HCT116 (cell line): Measurements from ENCODE around the gene PIK3CD. TPM values are rescaled to one million over a fixed set of nuclear protein-coding genes. Genes with fewer than 3 reads are reported as not detected.

ENCODE experiments used
- ATAC-seq: fragments of 200-7000 bp; cut with Tn5 transposase; 2 replicates; pipeline ENCODE4 v1.9.1; 2020; ENCODE audit warnings: mild to moderate bottlenecking, moderate library complexity
- BruUV-seq: library from RNA; stranded (reverse); fragments of 400-500 nt; replicated peaks from 2 replicates; lab custom pipeline; 2021; lab: Mats Ljungman, UMichigan
- CTCF ChIA-PET: fragments of 300-600 bp; sonication (Branson Sonifier 250); formaldehyde crosslinking; loops from one replicate; lab custom pipeline; 2021; ENCODE audit warnings: antibody characterized with exemption; lab: Charles Lee
- POLR2A ChIA-PET: fragments of 300-600, 350-600 bp; sonication (Branson Sonifier 250); formaldehyde crosslinking; loops from one replicate; lab custom pipeline; 2021; ENCODE audit warnings: antibody characterized with exemption; lab: Charles Lee
- RAD21 ChIA-PET, 2 experiments: fragments of 300-600 bp; sonication (Branson Sonifier 250); formaldehyde crosslinking; loops; one replicate each; lab custom pipeline; 2023; ENCODE audit warnings: low total read pairs in 2 of 2; ENCODE audit not compliant: uncharacterized antibody in 2 of 2, unreplicated experiment in 2 of 2, low non-redundant PET in 1 of 2; lab: Charles Lee
- DNase-seq: peaks from one replicate; pipeline ENCODE4 v3.0.0-alpha.2; 2010; ENCODE audit warnings: low read depth, low spot score
- H2AFZ ChIP-seq: fragments of 200-600 bp; shearing (Covaris generic), sonication (generic); 2 replicates; pipeline ENCODE4 v1.6.1; 2017; ENCODE audit warnings: low read depth, mixed run types, mixed read lengths, antibody characterized with exemption, low read length; ENCODE audit not compliant: poor library complexity, severe bottlenecking
- H3K27ac ChIP-seq: 2 replicates; pipeline ENCODE4 v1.5.1; 2012; ENCODE audit warnings: low read depth, low read length
- H3K27me3 ChIP-seq: fragments of 200-600 bp; sonication (generic); 2 replicates; pipeline ENCODE4 v1.6.1; 2016; ENCODE audit warnings: mixed run types, low read length, mixed read lengths; ENCODE audit not compliant: insufficient read depth
- H3K36me3 ChIP-seq, 2 experiments: fragments of 200-500 bp in 1 of 2; fragments of 200-600 bp in 1 of 2; sonication (Bioruptor generic) in 1 of 2; sonication (generic) in 1 of 2; 2 replicates each; pipeline versions ENCODE4 v1.5.1 to v1.6.1; 2014 to 2016; ENCODE audit warnings: low read length in 2 of 2, inconsistent platforms in 1 of 2, mixed read lengths in 1 of 2, mixed run types in 1 of 2; ENCODE audit not compliant: insufficient read depth in 2 of 2, control insufficient read depth in 1 of 2
- H3K4me1 ChIP-seq, 2 experiments: fragments of 200-600 bp in 1 of 2; sonication (generic) in 1 of 2; 2 replicates each; pipeline versions ENCODE4 v1.5.1 to v1.6.1; 2012 to 2017; ENCODE audit warnings: low read length in 2 of 2, inconsistent platforms in 1 of 2, mild to moderate bottlenecking in 1 of 2, mixed read lengths in 1 of 2, mixed run types in 1 of 2, moderate library complexity in 1 of 2; ENCODE audit not compliant: insufficient read depth in 2 of 2, control insufficient read depth in 1 of 2
- H3K4me2 ChIP-seq: fragments of 200-600 bp; sonication (generic); 2 replicates; pipeline ENCODE4 v1.6.1; 2017; ENCODE audit warnings: mixed run types, low read length, mixed read lengths
- H3K4me3 ChIP-seq, 2 experiments: fragments of 200-600 bp in 1 of 2; sonication (generic) in 1 of 2; replicated peaks in 1 of 2; 2 replicates each; pipeline ENCODE4 v1.5.1; 2011 to 2016; ENCODE audit warnings: low read length in 2 of 2, control low read depth in 1 of 2, low read depth in 1 of 2, mild to moderate bottlenecking in 1 of 2, mixed read lengths in 1 of 2, mixed run types in 1 of 2
- H3K79me2 ChIP-seq: fragments of 200-600 bp; sonication (generic); 2 replicates; pipeline ENCODE4 v1.6.1; 2017; ENCODE audit warnings: mild to moderate bottlenecking, mixed run types, low read length, moderate library complexity, mixed read lengths; ENCODE audit not compliant: insufficient read depth
- H3K9ac ChIP-seq: fragments of 200-600 bp; sonication (generic); 2 replicates; pipeline ENCODE4 v1.6.1; 2016; ENCODE audit warnings: low read length, mixed read lengths
- H3K9me2 ChIP-seq: fragments of 200-600 bp; sonication (generic), shearing (Covaris generic); 2 replicates; pipeline ENCODE4 v1.6.1; 2017; ENCODE audit warnings: mixed run types, mild to moderate bottlenecking, moderate library complexity; ENCODE audit not compliant: insufficient read depth
- H3K9me3 ChIP-seq, 2 experiments: fragments of 200-500 bp in 1 of 2; fragments of 200-600 bp in 1 of 2; sonication (Bioruptor generic) in 1 of 2; sonication (generic) in 1 of 2; 2 replicates each; pipeline ENCODE4 v1.6.1; 2014 to 2017; ENCODE audit warnings: low read length in 2 of 2, mixed read lengths in 2 of 2, inconsistent platforms in 1 of 2, low read depth in 1 of 2, mild to moderate bottlenecking in 1 of 2, mixed run types in 1 of 2, moderate library complexity in 1 of 2; ENCODE audit not compliant: control insufficient read depth in 1 of 2, insufficient read depth in 1 of 2
- H4K20me1 ChIP-seq: fragments of 200-600 bp; sonication (generic), shearing (Covaris generic); 2 replicates; pipeline ENCODE4 v1.6.1; 2017; ENCODE audit warnings: mixed run types, mild to moderate bottlenecking, moderate library complexity; ENCODE audit not compliant: insufficient read depth
- ATF3 ChIP-seq: IDR thresholded peaks from 2 replicates; pipeline ENCODE4 v1.6.1; 2012
- CEBPB ChIP-seq: IDR thresholded peaks from 2 replicates; pipeline ENCODE4 v1.6.1; 2012; ENCODE audit warnings: low read depth
- EGR1 ChIP-seq: IDR thresholded peaks from 2 replicates; pipeline ENCODE4 v1.6.1; 2012; ENCODE audit warnings: low read depth
- EZH2 ChIP-seq: fragments of 200-600 bp; sonication (generic); IDR thresholded peaks from 2 replicates; pipeline ENCODE4 v1.6.1; 2017; ENCODE audit warnings: antibody characterized with exemption, mixed run types
- JUND ChIP-seq: IDR thresholded peaks from 2 replicates; pipeline ENCODE4 v1.6.1; 2012
- MAX ChIP-seq: IDR thresholded peaks from 2 replicates; pipeline ENCODE4 v1.6.1; 2012
- POLR2A ChIP-seq: IDR thresholded peaks from 2 replicates; pipeline ENCODE4 v1.7.0; 2011; ENCODE audit warnings: borderline replicate concordance; ENCODE audit not compliant: insufficient read depth, insufficient read length; ENCODE audit errors: extremely low read depth
- RAD21 ChIP-seq: IDR thresholded peaks from 2 replicates; pipeline ENCODE4 v1.6.1; 2012; ENCODE audit warnings: low read depth, mild to moderate bottlenecking
- REST ChIP-seq: IDR thresholded peaks from 2 replicates; pipeline ENCODE4 v1.6.1; 2012; ENCODE audit warnings: low read depth
- TCF7L2 ChIP-seq: IDR thresholded peaks from 2 replicates; pipeline ENCODE4 v1.7.0; 2011; ENCODE audit warnings: borderline replicate concordance, inconsistent platforms; ENCODE audit not compliant: insufficient read depth, insufficient read length; ENCODE audit errors: extremely low read depth
- ZFX ChIP-seq: fragments of 450-650 bp; IDR thresholded peaks from 2 replicates; pipeline ENCODE4 v1.6.1; 2017
- ZNF274 ChIP-seq: fragments of 200-500 bp; sonication (Bioruptor generic); IDR thresholded peaks from 2 replicates; pipeline ENCODE4 v1.6.1; 2014; ENCODE audit warnings: mild to moderate bottlenecking, low read depth, low read length, inconsistent platforms
- intact Hi-C: fragments of 100-400 bp; cut with micrococcal nuclease; formaldehyde crosslinking; loops from 2 replicates; pipeline ENCODE4 v1.10.0; 2022
- total RNA-seq: library from RNA; stranded (reverse); gene quantifications from one replicate; pipeline ENCODE4 v1.2.1, GENCODE V29; 2021; ENCODE audit not compliant: unreplicated experiment

The PIK3CD gene
- total RNA-seq, 1 experiment from 2014 or later, result 9.2 TPM

DNA sequence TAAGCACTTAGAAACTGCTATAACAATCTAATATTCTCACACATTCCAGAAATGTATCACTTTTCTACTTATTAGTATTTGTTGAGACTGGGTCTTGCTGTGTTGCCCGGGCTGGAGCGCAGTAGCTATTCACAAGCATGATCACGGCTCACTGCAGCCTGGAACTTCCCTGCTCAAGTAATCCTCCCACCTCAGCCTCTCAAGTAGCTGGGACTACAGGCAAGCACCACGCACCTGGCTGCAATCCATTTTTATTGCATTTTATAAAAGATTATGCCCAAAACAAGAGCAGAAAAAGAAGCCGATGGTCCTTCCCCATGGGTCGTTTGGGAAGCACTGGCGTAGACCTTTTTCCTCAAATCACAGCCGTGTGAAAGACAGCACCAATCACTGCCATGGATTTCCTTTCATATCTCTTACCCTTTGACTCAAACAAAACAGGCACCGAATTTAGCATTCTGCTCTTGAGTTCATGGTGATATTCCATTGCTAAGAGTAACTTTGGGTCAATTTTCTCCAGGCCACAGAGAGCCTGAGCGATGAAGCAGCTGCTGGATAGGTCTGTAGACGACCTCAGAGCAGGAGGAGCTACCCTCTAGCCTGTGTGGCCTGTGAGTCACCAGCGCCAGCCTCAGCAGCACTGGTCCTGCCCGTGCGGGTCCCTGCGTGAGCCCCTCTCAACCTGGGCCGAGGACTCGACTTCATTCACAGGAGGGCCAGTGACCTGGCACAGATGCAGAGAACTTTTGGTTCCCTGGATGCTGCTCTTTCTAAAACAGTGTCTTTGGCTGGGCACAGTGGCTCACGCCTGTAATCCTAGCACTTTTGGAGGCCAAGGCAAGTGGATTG lies 80.8 kb downstream of the PIK3CD start:
- peaks cover 43 to 60% of the 10 kb centered on the region in 2 experiments for H3K36me3 ChIP-seq
- no peak overlapping the region for H3K4me3 ChIP-seq
- DNase-seq (no peak), ATAC-seq (no peak)
- BruUV-seq, result no TSS peak
- intact Hi-C loops, result no loop called here
- H3K79me2 ChIP-seq, result no peaks in the 10 kb centered on the region
- POLR2A ChIA-PET, result no interaction called here
- H3K27ac ChIP-seq, result no peak overlapping the region
- no peaks in the 10 kb centered on the region for H3K27me3 ChIP-seq
- RAD21 ChIA-PET, result no interaction called here
- CTCF ChIA-PET, result no interaction called here
- H3K9me3 ChIP-seq, result no peaks in the 10 kb centered on the region
- H3K9me2 ChIP-seq, result no peaks in the 10 kb centered on the region
- H3K4me2 ChIP-seq, result no peak overlapping the region
- no peaks in the 10 kb centered on the region for H3K4me1 ChIP-seq
- no peaks in the 10 kb centered on the region for H4K20me1 ChIP-seq
- H2AFZ ChIP-seq, result no peak overlapping the region
- no peak overlapping the region for H3K9ac ChIP-seq
- TF ChIP-seq EZH2, result no peak
- no peak for TF ChIP-seq MAX
- no peak for TF ChIP-seq RAD21
- TF ChIP-seq ZFX, result no peak
- TF ChIP-seq JUND, result no peak
- TF ChIP-seq ATF3, result no peak
- TF ChIP-seq REST, result no peak
- no peak for TF ChIP-seq TCF7L2
- no peak for TF ChIP-seq ZNF274
- TF ChIP-seq EGR1, result no peak
- no peak for TF ChIP-seq CEBPB
- TF ChIP-seq POLR2A, result no peak
